ENCODE measurements around the gene GLE1. TPM values are rescaled to one million over a fixed set of nuclear protein-coding genes. Genes with fewer than 3 reads are reported as not detected.

GLE1 gene
- total RNA-seq, 1 donor = 19.2 TPM

DNA sequence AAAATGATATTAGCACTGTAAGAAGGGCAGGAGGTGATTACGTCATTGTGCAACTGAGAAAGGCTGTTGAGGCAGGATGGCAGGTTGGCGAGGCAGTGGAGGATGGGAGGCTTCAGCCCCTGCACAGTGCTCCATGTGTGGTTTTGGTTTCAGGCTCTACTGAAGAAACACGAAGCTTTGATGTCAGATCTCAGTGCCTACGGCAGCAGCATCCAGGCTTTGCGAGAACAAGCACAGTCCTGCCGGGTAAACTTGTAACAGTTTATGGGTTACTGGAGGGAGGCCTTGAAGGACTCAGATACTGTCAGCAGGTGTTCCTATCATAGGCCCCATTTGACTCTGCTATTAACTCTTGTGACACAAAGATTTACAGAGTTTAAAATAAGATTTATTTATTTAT lies 82.9 kb downstream of the GLE1 start:
- no peak overlapping the region for H2AFZ ChIP-seq (ENCODE audit: low read length)
- no peaks in the 10 kb centered on the region for H3K4me1 ChIP-seq (ENCODE audit: insufficient read depth, low read length)
- peaks cover 93% of the 10 kb centered on the region for H3K36me3 ChIP-seq (ENCODE audit: insufficient read depth, low read length)
- no peak overlapping the region for H3K4me2 ChIP-seq (ENCODE audit: insufficient read depth, low read length)
- H3K27me3 ChIP-seq (ENCODE audit: insufficient read depth, low read length) = no peaks in the 10 kb centered on the region
- DNase-seq (ENCODE audit: insufficient read length, low spot score, missing footprints) = no peak
- H3K4me3 ChIP-seq (ENCODE audit: insufficient read depth, low read length) = no peak overlapping the region
- TF ChIP-seq, protein P1, sequence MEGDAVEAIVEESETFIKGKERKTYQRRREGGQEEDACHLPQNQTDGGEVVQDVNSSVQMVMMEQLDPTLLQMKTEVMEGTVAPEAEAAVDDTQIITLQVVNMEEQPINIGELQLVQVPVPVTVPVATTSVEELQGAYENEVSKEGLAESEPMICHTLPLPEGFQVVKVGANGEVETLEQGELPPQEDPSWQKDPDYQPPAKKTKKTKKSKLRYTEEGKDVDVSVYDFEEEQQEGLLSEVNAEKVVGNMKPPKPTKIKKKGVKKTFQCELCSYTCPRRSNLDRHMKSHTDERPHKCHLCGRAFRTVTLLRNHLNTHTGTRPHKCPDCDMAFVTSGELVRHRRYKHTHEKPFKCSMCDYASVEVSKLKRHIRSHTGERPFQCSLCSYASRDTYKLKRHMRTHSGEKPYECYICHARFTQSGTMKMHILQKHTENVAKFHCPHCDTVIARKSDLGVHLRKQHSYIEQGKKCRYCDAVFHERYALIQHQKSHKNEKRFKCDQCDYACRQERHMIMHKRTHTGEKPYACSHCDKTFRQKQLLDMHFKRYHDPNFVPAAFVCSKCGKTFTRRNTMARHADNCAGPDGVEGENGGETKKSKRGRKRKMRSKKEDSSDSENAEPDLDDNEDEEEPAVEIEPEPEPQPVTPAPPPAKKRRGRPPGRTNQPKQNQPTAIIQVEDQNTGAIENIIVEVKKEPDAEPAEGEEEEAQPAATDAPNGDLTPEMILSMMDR (IDR thresholded peaks at IDR 0.05; ENCODE audit: extremely low read depth, low read depth, low read length) = no peak
- H3K79me2 ChIP-seq (ENCODE audit: insufficient read depth, low read length) = peaks cover 2% of the 10 kb centered on the region
- no peak overlapping the region for H3K27ac ChIP-seq (ENCODE audit: low read depth, low read length)
- no peaks in the 10 kb centered on the region for H3K9me3 ChIP-seq (ENCODE audit: low read depth, low read length)
- peaks cover 9% of the 10 kb centered on the region for H4K20me1 ChIP-seq (ENCODE audit: insufficient read depth, low read length)

GRCh38 chr9:128588581-128589233 lies 84.2 kb downstream of the GLE1 start:
- Histone ChIP-seq H4K20me1 (ENCODE audit: insufficient read depth, low read length) (peaks cover 6% of the 10 kb centered on the region), H2AFZ (ENCODE audit: low read length) (no peak overlapping the region), H3K79me2 (ENCODE audit: insufficient read depth, low read length) (peaks cover 2% of the 10 kb centered on the region), H3K4me1 (ENCODE audit: insufficient read depth, low read length) (no peaks in the 10 kb centered on the region), H3K27me3 (ENCODE audit: insufficient read depth, low read length) (no peaks in the 10 kb centered on the region), H3K9me3 (ENCODE audit: low read depth, low read length) (no peaks in the 10 kb centered on the region), H3K27ac (ENCODE audit: low read depth, low read length) (no peak overlapping the region), H3K4me2 (ENCODE audit: insufficient read depth, low read length) (no peak overlapping the region), H3K4me3 (ENCODE audit: insufficient read depth, low read length) (no peak overlapping the region), H3K36me3 (ENCODE audit: insufficient read depth, low read length) (peaks cover 93% of the 10 kb centered on the region)
- TF ChIP-seq, protein P1 (IDR thresholded peaks at IDR 0.05; ENCODE audit: extremely low read depth, low read depth, low read length) = no peak
- DNase-seq (ENCODE audit: insufficient read length, low spot score, missing footprints) = no peak

Small RNAs within 50 kb of the gene (small RNA-seq; reads per million reads assigned to genes)
- not detected for gene RNU7-171P

Other genes starting within 250 kb of the GLE1 start
- gene GOLGA2, start 228.7 kb upstream of the GLE1 start, total RNA-seq = 121 and 137 TPM in 2 replicates
- 19.2 and 20.3 TPM in 2 replicates for gene SWI5, start 228.4 kb upstream of the GLE1 start, total RNA-seq
- gene TRUB2, start 182.3 kb upstream of the GLE1 start, total RNA-seq = 16.2 and 16.3 TPM in 2 replicates
- gene COQ4, start 181.9 kb upstream of the GLE1 start, total RNA-seq = 34.7 and 34.8 TPM in 2 replicates
- 21.4 and 23.0 TPM in 2 replicates for gene SLC27A4, start 164.2 kb upstream of the GLE1 start, total RNA-seq
- gene URM1, start 133.3 kb upstream of the GLE1 start, total RNA-seq = 29.2 and 35.1 TPM in 2 replicates
- 186 and 195 TPM in 2 replicates for gene CERCAM, start 83.9 kb upstream of the GLE1 start, total RNA-seq
- 25.9 and 26.4 TPM in 2 replicates for gene ODF2, start 48.7 kb upstream of the GLE1 start, total RNA-seq
- 324 and 354 TPM in 2 replicates for gene SPTAN1, start 47.9 kb downstream of the GLE1 start, total RNA-seq
- gene DYNC2I2, start 152.1 kb downstream of the GLE1 start, total RNA-seq = 51.3 and 52.1 TPM in 2 replicates
- gene SET, start 184.5 kb downstream of the GLE1 start, total RNA-seq = 365 and 397 TPM in 2 replicates
- gene PKN3, start 197.8 kb downstream of the GLE1 start, total RNA-seq = 3.5 and 4.3 TPM in 2 replicates
- gene ZDHHC12, start 219.4 kb downstream of the GLE1 start, total RNA-seq = 32.7 and 35.1 TPM in 2 replicates

Measured in osteoblast (primary cell).